Nephron (organoid): Measurements from ENCODE around the gene SLC17A5.
"Not testable (repeated sequence)": the region's sequence is repeated elsewhere in the genome, so short reads cannot be mapped to it uniquely, and the experiment has no call there.

Experiments
- H3K27ac Mint-ChIP-seq, 3 experiments: 2 replicates each; pipeline ENCODE4 v1.8.0; 2020; ENCODE audit warnings: mixed read lengths in 3 of 3, mild to moderate bottlenecking in 2 of 3, moderate library complexity in 1 of 3
- H3K27me3 Mint-ChIP-seq: 2 replicates; pipeline ENCODE4 v1.8.0; 2021; ENCODE audit warnings: low read depth, mild to moderate bottlenecking, moderate library complexity, mixed read lengths
- H3K36me3 Mint-ChIP-seq: 2 replicates; pipeline ENCODE4 v1.8.0; 2020; ENCODE audit warnings: low read depth, mixed read lengths
- H3K4me1 Mint-ChIP-seq: 2 replicates; pipeline ENCODE4 v1.8.0; 2020; ENCODE audit warnings: mixed read lengths
- H3K4me3 Mint-ChIP-seq, 3 experiments: 2 replicates each; pipeline ENCODE4 v1.8.0; 2020; ENCODE audit warnings: mild to moderate bottlenecking in 3 of 3, mixed read lengths in 3 of 3, moderate library complexity in 2 of 3
- H3K9me3 Mint-ChIP-seq: 2 replicates; pipeline ENCODE4 v1.8.0; 2020; ENCODE audit warnings: mixed read lengths
- TF ChIP-seq, protein P1 (sequence below), 3 experiments: fragments of 200-600 bp; sonication (generic); IDR thresholded peaks; one replicate each; pipeline ENCODE4 v1.5.0; 2021; ENCODE audit warnings: antibody characterized with exemption in 3 of 3; ENCODE audit not compliant: unreplicated experiment in 3 of 3

SLC17A5 gene

DNA sequence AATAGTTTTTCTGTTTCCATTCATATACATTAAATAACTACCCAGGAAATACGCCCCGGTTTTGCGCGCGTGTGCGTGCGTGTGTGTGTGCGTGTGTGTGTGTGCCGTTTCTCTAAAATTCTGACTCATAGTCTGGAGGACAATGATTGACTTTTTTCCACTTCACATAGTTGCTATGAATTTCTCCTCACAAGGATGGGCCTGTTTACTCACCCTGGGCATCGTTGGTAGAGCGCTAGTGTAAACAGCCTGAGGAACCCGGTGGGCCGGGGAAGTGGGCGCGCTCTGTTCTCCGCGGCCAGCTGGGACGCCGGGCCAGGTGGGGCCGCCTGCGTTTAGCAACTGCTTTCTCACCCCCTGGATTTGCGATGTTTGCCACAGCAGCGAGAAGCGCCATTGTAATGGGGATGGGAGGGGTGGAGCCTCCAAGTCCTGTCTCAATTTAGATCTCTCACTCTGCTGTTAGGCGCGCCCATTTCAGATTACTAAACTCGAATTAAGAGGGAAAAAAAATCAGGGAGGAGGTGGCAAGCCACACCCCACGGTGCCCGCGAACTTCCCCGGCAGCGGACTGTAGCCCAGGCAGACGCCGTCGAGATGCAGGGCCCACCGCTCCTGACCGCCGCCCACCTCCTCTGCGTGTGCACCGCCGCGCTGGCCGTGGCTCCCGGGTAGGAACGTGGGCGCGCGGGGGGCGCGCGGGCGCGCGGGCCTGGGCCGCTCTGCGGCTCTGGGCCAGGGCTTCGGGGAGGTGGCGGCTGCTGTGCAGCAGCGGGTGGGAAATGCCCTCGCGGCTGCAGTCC, 42.0 kb upstream of the SLC17A5 start, which contains the start of gene CD109:
Gene CD109, plus strand, starts transcription at position 585 of the 803 bp plus-strand sequence. Its CDS starts 13 bp downstream, at position 598.
- TF ChIP-seq, protein P1, sequence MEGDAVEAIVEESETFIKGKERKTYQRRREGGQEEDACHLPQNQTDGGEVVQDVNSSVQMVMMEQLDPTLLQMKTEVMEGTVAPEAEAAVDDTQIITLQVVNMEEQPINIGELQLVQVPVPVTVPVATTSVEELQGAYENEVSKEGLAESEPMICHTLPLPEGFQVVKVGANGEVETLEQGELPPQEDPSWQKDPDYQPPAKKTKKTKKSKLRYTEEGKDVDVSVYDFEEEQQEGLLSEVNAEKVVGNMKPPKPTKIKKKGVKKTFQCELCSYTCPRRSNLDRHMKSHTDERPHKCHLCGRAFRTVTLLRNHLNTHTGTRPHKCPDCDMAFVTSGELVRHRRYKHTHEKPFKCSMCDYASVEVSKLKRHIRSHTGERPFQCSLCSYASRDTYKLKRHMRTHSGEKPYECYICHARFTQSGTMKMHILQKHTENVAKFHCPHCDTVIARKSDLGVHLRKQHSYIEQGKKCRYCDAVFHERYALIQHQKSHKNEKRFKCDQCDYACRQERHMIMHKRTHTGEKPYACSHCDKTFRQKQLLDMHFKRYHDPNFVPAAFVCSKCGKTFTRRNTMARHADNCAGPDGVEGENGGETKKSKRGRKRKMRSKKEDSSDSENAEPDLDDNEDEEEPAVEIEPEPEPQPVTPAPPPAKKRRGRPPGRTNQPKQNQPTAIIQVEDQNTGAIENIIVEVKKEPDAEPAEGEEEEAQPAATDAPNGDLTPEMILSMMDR (IDR thresholded peaks at IDR 0.05; ENCODE audit: unreplicated experiment in 3 of 3): no peak
- peaks cover 30% of the 10 kb centered on the region for H3K4me1 Mint-ChIP-seq
- H3K27ac Mint-ChIP-seq: peak within 1 kb of the TSS; percentile 59 to 94 (median 92)
- no peaks in the 10 kb centered on the region for H3K9me3 Mint-ChIP-seq
- H3K27me3 Mint-ChIP-seq: peaks cover 4% of the 10 kb centered on the region
- no peaks in the 10 kb centered on the region for H3K36me3 Mint-ChIP-seq
- H3K4me3 Mint-ChIP-seq: peak within 1 kb of the TSS; percentile 72 to 93 (median 85)

- peaks cover 30% of the 10 kb centered on the region for H3K4me1 Mint-ChIP-seq
- TF ChIP-seq, protein P1 (IDR thresholded peaks at IDR 0.05; ENCODE audit: unreplicated experiment in 3 of 3): no peak
- no peaks in the 10 kb centered on the region for H3K36me3 Mint-ChIP-seq
- H3K9me3 Mint-ChIP-seq: no peaks in the 10 kb centered on the region
- H3K27me3 Mint-ChIP-seq: peaks cover 4% of the 10 kb centered on the region
- H3K27ac Mint-ChIP-seq: peak overlapping the region in 2 of 3 experiments; percentile 92 to 94
- peak overlapping the region; percentile 72 to 93 (median 85) for H3K4me3 Mint-ChIP-seq
These were observed 41.1 kb upstream of the SLC17A5 start for GRCh38 chr6:73694711-73695411.

DNA sequence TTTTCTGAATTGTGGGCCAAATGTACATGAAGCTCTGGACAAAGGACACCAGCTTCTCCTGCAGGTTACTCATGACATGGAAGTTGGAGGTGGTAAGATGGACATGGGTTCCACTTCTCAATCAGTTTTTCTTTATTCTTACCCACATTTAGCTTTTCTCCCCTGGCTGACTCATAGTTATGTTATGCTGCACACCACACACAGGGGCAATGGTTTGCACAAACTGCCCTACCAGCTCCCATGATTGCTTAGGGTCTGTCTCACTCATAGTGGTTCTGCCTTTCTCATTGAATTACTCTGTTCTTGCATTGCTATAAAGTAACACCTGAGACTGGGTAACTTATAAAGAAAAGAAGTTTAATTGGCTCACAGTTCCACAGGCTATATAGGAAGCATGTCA, 37.7 kb upstream of the SLC17A5 start:
- Mint-ChIP-seq H3K36me3 (no peaks in the 10 kb centered on the region), H3K4me1 (peaks cover 18% of the 10 kb centered on the region), H3K9me3 (no peaks in the 10 kb centered on the region), H3K4me3 (no peak overlapping the region), H3K27ac (no peak overlapping the region), H3K27me3 (peaks cover 3% of the 10 kb centered on the region)
- TF ChIP-seq, protein P1 (IDR thresholded peaks at IDR 0.05; ENCODE audit: unreplicated experiment in 3 of 3): no peak

GRCh38 chr6:73690056-73690455, 36.3 kb upstream of the SLC17A5 start:
- Mint-ChIP-seq H3K9me3 (no peaks in the 10 kb centered on the region), H3K36me3 (no peaks in the 10 kb centered on the region), H3K4me1 (peaks cover 6% of the 10 kb centered on the region), H3K27me3 (no peaks in the 10 kb centered on the region), H3K4me3 (no peak overlapping the region), H3K27ac (no peak overlapping the region)
- TF ChIP-seq, protein P1 (IDR thresholded peaks at IDR 0.05; ENCODE audit: unreplicated experiment in 3 of 3): no peak

DNA sequence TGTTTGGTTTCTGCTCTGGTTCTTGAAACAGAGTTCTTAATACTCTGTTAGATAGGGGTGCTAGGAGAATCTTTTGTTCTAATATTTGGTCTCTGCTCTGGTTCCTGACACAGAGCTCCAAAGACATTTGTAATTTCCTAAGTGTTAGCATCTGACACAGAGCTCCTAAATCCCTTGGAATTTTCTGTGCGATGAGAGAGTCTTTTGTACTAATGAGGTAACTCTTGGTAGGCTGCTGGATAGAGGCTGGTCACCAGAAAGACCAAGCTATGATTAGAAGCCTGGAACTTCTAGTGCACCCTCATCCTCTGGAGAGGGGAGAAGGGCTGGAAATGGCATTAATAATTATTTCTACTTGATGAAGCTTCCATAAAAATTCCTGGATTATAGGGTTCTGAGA, 34.6 kb upstream of the SLC17A5 start:
- H3K9me3 Mint-ChIP-seq: peaks cover 9% of the 10 kb centered on the region
- H3K4me3 Mint-ChIP-seq: no peak overlapping the region
- TF ChIP-seq, protein P1 (IDR thresholded peaks at IDR 0.05; ENCODE audit: unreplicated experiment in 3 of 3): no peak
- no peaks in the 10 kb centered on the region for H3K36me3 Mint-ChIP-seq
- H3K4me1 Mint-ChIP-seq: no peaks in the 10 kb centered on the region
- H3K27me3 Mint-ChIP-seq: no peaks in the 10 kb centered on the region
- no peak overlapping the region for H3K27ac Mint-ChIP-seq

DNA sequence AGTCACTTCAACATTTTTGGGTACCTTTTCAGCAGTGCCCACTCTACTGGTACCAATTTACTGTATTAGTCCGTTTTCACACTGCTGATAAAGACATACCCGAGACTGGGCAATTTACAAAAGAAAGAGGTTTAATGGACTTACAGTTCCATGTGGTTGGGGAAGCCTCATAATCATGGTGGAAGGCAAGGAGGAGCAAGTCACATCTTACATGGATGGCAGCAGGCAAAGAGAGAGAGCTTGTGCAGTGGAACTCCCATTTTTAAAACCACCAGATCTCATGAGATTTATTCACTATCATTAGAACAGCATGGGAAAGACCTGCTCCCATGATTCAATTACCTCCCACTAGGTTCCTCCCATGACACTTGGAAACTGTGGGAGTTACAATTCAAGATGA, 29.8 kb upstream of the SLC17A5 start:
- not testable (repeated sequence) for H3K4me3 Mint-ChIP-seq, H3K27ac Mint-ChIP-seq
- H3K9me3 Mint-ChIP-seq: peaks cover 17% of the 10 kb centered on the region

More for the DNA sequence above, 29.8 kb upstream of the SLC17A5 start:
- not testable (repeated sequence) for H3K36me3 Mint-ChIP-seq, H3K27me3 Mint-ChIP-seq
- peaks cover 10% of the 10 kb centered on the region for H3K4me1 Mint-ChIP-seq
